Panc1 (cell line): ENCODE measurements around the gene SRSF9. TPM values are rescaled to one million over a fixed set of nuclear protein-coding genes. Genes with fewer than 3 reads are reported as not detected.

ENCODE experiments used
- ATAC-seq: fragments of 200-7000 bp; cut with Tn5 transposase; 2 replicates; pipeline ENCODE4 v1.9.1; 2020; ENCODE audit warnings: mild to moderate bottlenecking, moderate library complexity
- BruUV-seq: library from RNA; stranded (reverse); fragments of 400-500 nt; replicated peaks from 2 replicates; lab custom pipeline; 2021; lab: Mats Ljungman, UMichigan
- CTCF ChIA-PET: fragments of 300-600 bp; sonication (Branson Sonifier 250); formaldehyde crosslinking; loops from one replicate; lab custom pipeline; 2022; ENCODE audit warnings: antibody characterized with exemption; lab: Charles Lee
- POLR2A ChIA-PET: fragments of 300-600 bp; sonication (Branson Sonifier 250); formaldehyde crosslinking; loops from one replicate; lab custom pipeline; 2022; ENCODE audit warnings: antibody characterized with exemption; lab: Charles Lee
- DNase-seq: peaks from one replicate; pipeline ENCODE4 v3.0.0-alpha.2; 2010; ENCODE audit warnings: low read depth, low spot score
- H3K27ac ChIP-seq: 2 replicates; pipeline ENCODE4 v1.5.1; 2011; ENCODE audit warnings: mild to moderate bottlenecking, low read length, inconsistent platforms
- H3K27me3 ChIP-seq: fragments of 200-500 bp; sonication (Bioruptor generic); 2 replicates; pipeline ENCODE4 v1.6.0; 2014; ENCODE audit warnings: low read length, inconsistent platforms; ENCODE audit not compliant: control insufficient read depth, insufficient read depth
- H3K36me3 ChIP-seq: fragments of 200-500 bp; sonication (Bioruptor generic); 2 replicates; pipeline ENCODE4 v1.5.1; 2014; ENCODE audit warnings: inconsistent platforms, mild to moderate bottlenecking, low read length, moderate library complexity; ENCODE audit not compliant: control insufficient read depth, insufficient read depth
- H3K4me1 ChIP-seq: 2 replicates; pipeline ENCODE4 v1.5.1; 2011; ENCODE audit warnings: inconsistent platforms, mild to moderate bottlenecking, low read length, moderate library complexity; ENCODE audit not compliant: control insufficient read depth, insufficient read depth
- H3K4me3 ChIP-seq, 2 experiments: 2 replicates each; pipeline ENCODE4 v1.5.1; 2011 to 2012; ENCODE audit warnings: low read depth in 2 of 2, low read length in 2 of 2, mild to moderate bottlenecking in 2 of 2, inconsistent platforms in 1 of 2, moderate library complexity in 1 of 2
- H3K9me3 ChIP-seq: fragments of 200-500 bp; sonication (Bioruptor generic); 2 replicates; pipeline ENCODE4 v1.5.1; 2014; ENCODE audit warnings: low read depth, mild to moderate bottlenecking, inconsistent platforms, low read length, moderate library complexity; ENCODE audit not compliant: control insufficient read depth, insufficient read depth
- POLR2AphosphoS5 ChIP-seq: IDR thresholded peaks from 2 replicates; pipeline ENCODE4 v1.6.1; 2012; ENCODE audit warnings: mild to moderate bottlenecking, low read depth, low read length, moderate library complexity
- SIN3A ChIP-seq: IDR thresholded peaks from 2 replicates; pipeline ENCODE4 v1.6.1; 2012; ENCODE audit warnings: low read depth, mild to moderate bottlenecking, low read length, moderate library complexity, borderline replicate concordance; ENCODE audit not compliant: insufficient read depth
- TCF7L2 ChIP-seq: IDR thresholded peaks from 2 replicates; pipeline ENCODE4 v1.6.1; 2011; ENCODE audit warnings: mild to moderate bottlenecking, low read depth, low read length, inconsistent platforms
- in situ Hi-C: cut with HindIII; loops from 2 replicates; pipeline ENCODE4 v1.10.0; 2016; ENCODE audit warnings: low sequenced_read_pairs, low pct_unique_long_range_greater_than_20kb
- intact Hi-C: fragments of 100-400 bp; cut with micrococcal nuclease; formaldehyde crosslinking; loops from one replicate; pipeline ENCODE4 v1.10.0; 2022; ENCODE audit not compliant: unreplicated experiment
- total RNA-seq: library from RNA; stranded (reverse); gene quantifications from one replicate; pipeline ENCODE4 v1.2.1, GENCODE V29; 2021; ENCODE audit not compliant: unreplicated experiment
- TF ChIP-seq, protein P1 (sequence below), 2 experiments: IDR thresholded peaks; 2 replicates each; pipeline ENCODE4 v1.6.1; 2011 to 2012; ENCODE audit warnings: low read depth in 2 of 2, control low read depth in 1 of 2, low read length in 1 of 2, mild to moderate bottlenecking in 1 of 2, moderate library complexity in 1 of 2; ENCODE audit not compliant: insufficient read depth in 1 of 2
- TF ChIP-seq, protein P2 (sequence below): fragments of 450-650 bp; IDR thresholded peaks from 2 replicates; pipeline ENCODE4 v1.5.1; 2017; ENCODE audit warnings: mild to moderate bottlenecking

The SRSF9 gene
- total RNA-seq, 1 experiment from 2014 or later = 269 TPM

DNA sequence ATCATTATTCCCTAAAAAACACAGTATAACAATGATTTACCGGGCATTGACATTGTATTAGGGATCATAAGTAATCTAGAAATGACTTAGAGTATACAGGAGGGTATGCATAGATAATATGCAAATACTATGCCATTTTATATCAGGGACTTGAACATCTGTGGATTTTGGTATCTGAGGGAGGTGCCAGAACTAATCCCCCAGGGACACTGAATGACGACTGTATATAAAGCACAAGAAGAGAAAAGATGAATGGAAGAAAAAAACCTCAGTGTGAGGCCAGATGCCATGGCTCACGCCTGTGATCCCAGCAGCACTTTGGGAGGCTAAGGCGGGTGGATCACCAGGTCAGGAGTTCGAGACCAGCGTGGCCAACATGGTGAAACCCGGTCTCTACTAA is 57.1 kb downstream of the SRSF9 start:
- Histone ChIP-seq H3K36me3 (no peaks in the 10 kb centered on the region), H3K4me3 (no peak overlapping the region), H3K27me3 (no peaks in the 10 kb centered on the region), H3K9me3 (no peaks in the 10 kb centered on the region), H3K4me1 (no peaks in the 10 kb centered on the region), H3K27ac (no peak overlapping the region)
- intact Hi-C loops = no loop called here
- BruUV-seq = no TSS peak
- in situ Hi-C loops = no loop called here
- POLR2A ChIA-PET = no interaction called here
- CTCF ChIA-PET = interaction anchor here (0.6 kb wide), 1 partner anchor 110 kb away, joined by 3 read pairs; the partner anchor contains the start of gene SIRT4
- DNase-seq (no peak), ATAC-seq (no peak)
- TF ChIP-seq, protein P1, sequence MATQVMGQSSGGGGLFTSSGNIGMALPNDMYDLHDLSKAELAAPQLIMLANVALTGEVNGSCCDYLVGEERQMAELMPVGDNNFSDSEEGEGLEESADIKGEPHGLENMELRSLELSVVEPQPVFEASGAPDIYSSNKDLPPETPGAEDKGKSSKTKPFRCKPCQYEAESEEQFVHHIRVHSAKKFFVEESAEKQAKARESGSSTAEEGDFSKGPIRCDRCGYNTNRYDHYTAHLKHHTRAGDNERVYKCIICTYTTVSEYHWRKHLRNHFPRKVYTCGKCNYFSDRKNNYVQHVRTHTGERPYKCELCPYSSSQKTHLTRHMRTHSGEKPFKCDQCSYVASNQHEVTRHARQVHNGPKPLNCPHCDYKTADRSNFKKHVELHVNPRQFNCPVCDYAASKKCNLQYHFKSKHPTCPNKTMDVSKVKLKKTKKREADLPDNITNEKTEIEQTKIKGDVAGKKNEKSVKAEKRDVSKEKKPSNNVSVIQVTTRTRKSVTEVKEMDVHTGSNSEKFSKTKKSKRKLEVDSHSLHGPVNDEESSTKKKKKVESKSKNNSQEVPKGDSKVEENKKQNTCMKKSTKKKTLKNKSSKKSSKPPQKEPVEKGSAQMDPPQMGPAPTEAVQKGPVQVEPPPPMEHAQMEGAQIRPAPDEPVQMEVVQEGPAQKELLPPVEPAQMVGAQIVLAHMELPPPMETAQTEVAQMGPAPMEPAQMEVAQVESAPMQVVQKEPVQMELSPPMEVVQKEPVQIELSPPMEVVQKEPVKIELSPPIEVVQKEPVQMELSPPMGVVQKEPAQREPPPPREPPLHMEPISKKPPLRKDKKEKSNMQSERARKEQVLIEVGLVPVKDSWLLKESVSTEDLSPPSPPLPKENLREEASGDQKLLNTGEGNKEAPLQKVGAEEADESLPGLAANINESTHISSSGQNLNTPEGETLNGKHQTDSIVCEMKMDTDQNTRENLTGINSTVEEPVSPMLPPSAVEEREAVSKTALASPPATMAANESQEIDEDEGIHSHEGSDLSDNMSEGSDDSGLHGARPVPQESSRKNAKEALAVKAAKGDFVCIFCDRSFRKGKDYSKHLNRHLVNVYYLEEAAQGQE (IDR thresholded peaks at IDR 0.05; ENCODE audit: insufficient read depth in 1 of 2, low read depth in 2 of 2, low read length in 1 of 2) = no peak
- TF ChIP-seq, protein P2, sequence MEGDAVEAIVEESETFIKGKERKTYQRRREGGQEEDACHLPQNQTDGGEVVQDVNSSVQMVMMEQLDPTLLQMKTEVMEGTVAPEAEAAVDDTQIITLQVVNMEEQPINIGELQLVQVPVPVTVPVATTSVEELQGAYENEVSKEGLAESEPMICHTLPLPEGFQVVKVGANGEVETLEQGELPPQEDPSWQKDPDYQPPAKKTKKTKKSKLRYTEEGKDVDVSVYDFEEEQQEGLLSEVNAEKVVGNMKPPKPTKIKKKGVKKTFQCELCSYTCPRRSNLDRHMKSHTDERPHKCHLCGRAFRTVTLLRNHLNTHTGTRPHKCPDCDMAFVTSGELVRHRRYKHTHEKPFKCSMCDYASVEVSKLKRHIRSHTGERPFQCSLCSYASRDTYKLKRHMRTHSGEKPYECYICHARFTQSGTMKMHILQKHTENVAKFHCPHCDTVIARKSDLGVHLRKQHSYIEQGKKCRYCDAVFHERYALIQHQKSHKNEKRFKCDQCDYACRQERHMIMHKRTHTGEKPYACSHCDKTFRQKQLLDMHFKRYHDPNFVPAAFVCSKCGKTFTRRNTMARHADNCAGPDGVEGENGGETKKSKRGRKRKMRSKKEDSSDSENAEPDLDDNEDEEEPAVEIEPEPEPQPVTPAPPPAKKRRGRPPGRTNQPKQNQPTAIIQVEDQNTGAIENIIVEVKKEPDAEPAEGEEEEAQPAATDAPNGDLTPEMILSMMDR = no peak
- TF ChIP-seq TCF7L2 (no peak), SIN3A (no peak), POLR2AphosphoS5 (no peak)

Other genes with a start within 250 kb of the SRSF9 start
- gene PXN, start 204.0 kb downstream of the SRSF9 start, total RNA-seq = 484 TPM
- 2,061 TPM for gene RNU4-2, start 177.8 kb downstream of the SRSF9 start, total RNA-seq
- gene RNU4-1, start 176.5 kb downstream of the SRSF9 start, total RNA-seq = 1,565 TPM
- gene SIRT4, start 167.4 kb downstream of the SRSF9 start, total RNA-seq = 1.5 TPM
- 0.69 TPM for gene PLA2G1B, start 142.0 kb downstream of the SRSF9 start, total RNA-seq
- 4.1 TPM for gene MSI1, start 100.6 kb downstream of the SRSF9 start, total RNA-seq
- 557 TPM for gene COX6A1, start 31.6 kb downstream of the SRSF9 start, total RNA-seq
- gene TRIAP1, start 23.4 kb downstream of the SRSF9 start, total RNA-seq = 23.9 TPM
- 34.7 TPM for gene GATC, start 23.3 kb downstream of the SRSF9 start, total RNA-seq
- 482 TPM for gene DYNLL1, start 26.4 kb upstream of the SRSF9 start, total RNA-seq
- gene COQ5, start 59.4 kb upstream of the SRSF9 start, total RNA-seq = 42.9 TPM
- gene RNF10, start 64.6 kb upstream of the SRSF9 start, total RNA-seq = 177 TPM
- 43.7 TPM for gene POP5, start 111.7 kb upstream of the SRSF9 start, total RNA-seq
- gene CABP1, start 170.9 kb upstream of the SRSF9 start, total RNA-seq = not detected
- gene MLEC, start 217.4 kb upstream of the SRSF9 start, total RNA-seq = 171 TPM
- 26.0 TPM for gene UNC119B, start 240.7 kb upstream of the SRSF9 start, total RNA-seq